Loucy (cell line): ENCODE measurements around the gene GRM5.
"Not testable (repeated sequence)": the region's sequence is repeated elsewhere in the genome, so short reads cannot be mapped to it uniquely, and the experiment has no call there.

Experiments
- CTCF ChIP-seq: fragments of 200-600 bp; sonication (generic); conservative IDR thresholded peaks from 2 replicates; pipeline ENCODE4 v1.5.1; 2014; ENCODE audit warnings: mild to moderate bottlenecking, antibody characterized with exemption, low read length
- EZH2phosphoT487 ChIP-seq: fragments of 200-600 bp; IDR thresholded peaks from 2 replicates; pipeline ENCODE4 v1.6.1; 2018; ENCODE audit warnings: antibody characterized with exemption, mild to moderate bottlenecking, moderate library complexity, borderline replicate concordance

- not testable (repeated sequence) for TF ChIP-seq CTCF, EZH2phosphoT487
Measured at GRCh38 chr11:89047159-89047558, 18.6 kb downstream of the GRM5 start.
